Glutamatergic neuron (in vitro differentiated cells): ENCODE data around the gene TP63. TPM values are rescaled to one million over a fixed set of nuclear protein-coding genes. Genes with fewer than 3 reads are reported as not detected.

Experiments
- DNase-seq: peaks from one replicate; pipeline ENCODE4 v3.0.0; 2022
- H3K27ac Mint-ChIP-seq: one replicate; pipeline ENCODE4 v1.8.0; 2020; ENCODE audit warnings: mild to moderate bottlenecking, mixed read lengths, inconsistent platforms; ENCODE audit not compliant: unreplicated experiment
- H3K27me3 Mint-ChIP-seq: one replicate; pipeline ENCODE4 v1.8.0; 2020; ENCODE audit warnings: mild to moderate bottlenecking, moderate library complexity, mixed read lengths, inconsistent platforms; ENCODE audit not compliant: unreplicated experiment
- H3K36me3 Mint-ChIP-seq: one replicate; pipeline ENCODE4 v1.8.0; 2020; ENCODE audit warnings: mild to moderate bottlenecking, mixed read lengths, inconsistent platforms; ENCODE audit not compliant: unreplicated experiment
- H3K4me1 Mint-ChIP-seq: one replicate; pipeline ENCODE4 v1.8.0; 2020; ENCODE audit warnings: mild to moderate bottlenecking, low read depth, mixed read lengths, inconsistent platforms; ENCODE audit not compliant: unreplicated experiment
- H3K4me3 Mint-ChIP-seq: one replicate; pipeline ENCODE4 v1.8.0; 2020; ENCODE audit warnings: mild to moderate bottlenecking, mixed read lengths, inconsistent platforms; ENCODE audit not compliant: unreplicated experiment
- H3K9me3 Mint-ChIP-seq: one replicate; pipeline ENCODE4 v1.8.0; 2020; ENCODE audit warnings: mild to moderate bottlenecking, moderate library complexity, mixed read lengths, inconsistent platforms; ENCODE audit not compliant: unreplicated experiment
- CTCF ChIP-seq: fragments of 200-600 bp; sonication (generic); IDR thresholded peaks from one replicate; pipeline ENCODE4 v1.5.0; 2021; ENCODE audit not compliant: partially characterized antibody, unreplicated experiment
- total RNA-seq: library from RNA; stranded (reverse); fragmentation: NEBNext Ultra II Directional; extraction: Animal tissue kit (Norgen Biotek cat#: 25700); gene quantifications from one replicate; pipeline ENCODE4 v1.2.1, GENCODE V29; 2021; ENCODE audit not compliant: unreplicated experiment

TP63 gene
- total RNA-seq, 1 donor from 2014 or later = not detected

- DNase-seq = no peak
- Mint-ChIP-seq H3K4me1 (no peaks in the 10 kb centered on the region), H3K36me3 (no peaks in the 10 kb centered on the region), H3K9me3 (no peaks in the 10 kb centered on the region), H3K27me3 (no peaks in the 10 kb centered on the region), H3K27ac (no peak overlapping the region), H3K4me3 (no peak overlapping the region)
- TF ChIP-seq CTCF = no peak
Observed at GRCh38 chr3:189903562-189904250, 272.5 kb downstream of the TP63 start.

- no peaks in the 10 kb centered on the region for H3K9me3 Mint-ChIP-seq
- H3K27me3 Mint-ChIP-seq = no peaks in the 10 kb centered on the region
- no peak for DNase-seq
- no peaks in the 10 kb centered on the region for H3K4me1 Mint-ChIP-seq
- H3K27ac Mint-ChIP-seq = no peak overlapping the region
- no peak overlapping the region for H3K4me3 Mint-ChIP-seq
- no peaks in the 10 kb centered on the region for H3K36me3 Mint-ChIP-seq
- TF ChIP-seq CTCF = no peak
Observed at GRCh38 chr3:189907803-189908202, 276.6 kb downstream of the TP63 start.

GRCh38 chr3:189908646-189909045, 277.5 kb downstream of the TP63 start:
- Mint-ChIP-seq H3K27ac (no peak overlapping the region), H3K4me1 (no peaks in the 10 kb centered on the region), H3K36me3 (no peaks in the 10 kb centered on the region), H3K27me3 (no peaks in the 10 kb centered on the region), H3K4me3 (no peak overlapping the region), H3K9me3 (no peaks in the 10 kb centered on the region)
- no peak for TF ChIP-seq CTCF
- DNase-seq = no peak

GRCh38 chr3:189909139-189909538, 277.9 kb downstream of the TP63 start:
- H3K4me3 Mint-ChIP-seq = no peak overlapping the region
- no peaks in the 10 kb centered on the region for H3K36me3 Mint-ChIP-seq
- H3K27ac Mint-ChIP-seq = no peak overlapping the region
- no peak for DNase-seq
- no peaks in the 10 kb centered on the region for H3K27me3 Mint-ChIP-seq
- no peaks in the 10 kb centered on the region for H3K9me3 Mint-ChIP-seq
- no peaks in the 10 kb centered on the region for H3K4me1 Mint-ChIP-seq
- no peak for TF ChIP-seq CTCF

DNA sequence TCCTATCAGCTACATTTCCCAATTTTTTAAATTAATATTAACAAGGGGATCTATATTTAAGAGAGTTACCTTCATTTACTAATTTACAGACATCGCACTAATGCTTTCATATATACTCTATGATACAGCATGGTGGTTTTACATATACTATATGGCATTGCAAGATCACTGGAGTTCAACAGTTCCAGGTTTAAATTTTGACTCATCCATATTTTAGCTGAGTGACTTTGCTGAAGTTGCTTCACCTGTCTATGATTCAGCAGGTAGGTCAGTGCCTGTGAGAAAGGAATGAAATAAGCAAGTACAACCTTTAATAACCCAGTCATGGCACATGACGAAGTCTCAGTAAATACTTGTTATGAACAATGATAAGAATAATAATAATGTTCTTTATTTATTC, 278.4 kb downstream of the TP63 start:
- Mint-ChIP-seq H3K9me3 (no peaks in the 10 kb centered on the region), H3K4me3 (no peak overlapping the region), H3K27ac (no peak overlapping the region), H3K4me1 (no peaks in the 10 kb centered on the region), H3K36me3 (no peaks in the 10 kb centered on the region), H3K27me3 (no peaks in the 10 kb centered on the region)
- no peak for TF ChIP-seq CTCF
- no peak for DNase-seq
